HG03432 (cell line): Measurements from ENCODE around the gene ITIH5.

Source experiments
- ATAC-seq: cut with Tn5 transposase; IDR thresholded peaks from one replicate; pipeline ENCODE4 v1.9.1; 2021; ENCODE audit warnings: mild to moderate bottlenecking, moderate library complexity; ENCODE audit not compliant: unreplicated experiment

The ITIH5 gene

GRCh38 chr10:7589748-7590147, 77.0 kb downstream of the ITIH5 start:
- ATAC-seq, result no peak

DNA sequence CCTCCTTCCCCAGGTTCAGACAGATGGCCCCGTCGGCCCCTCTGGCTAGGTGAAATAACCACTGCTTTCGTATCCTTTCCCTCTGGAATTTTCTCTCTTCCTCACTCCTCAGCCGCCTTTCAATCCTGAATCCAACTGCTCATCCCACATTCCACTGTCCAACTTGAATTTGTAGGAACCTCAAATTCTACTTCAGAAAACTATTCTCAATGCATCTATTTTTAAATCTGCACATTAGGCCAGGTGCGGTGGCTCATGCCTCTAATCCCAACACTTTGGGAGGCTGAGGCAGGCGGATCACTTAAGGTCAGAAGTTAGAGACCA, 78.9 kb downstream of the ITIH5 start:
- no peak for ATAC-seq

- ATAC-seq, result peak; percentile 36
These were observed 79.5 kb downstream of the ITIH5 start for GRCh38 chr10:7587168-7587864.

DNA sequence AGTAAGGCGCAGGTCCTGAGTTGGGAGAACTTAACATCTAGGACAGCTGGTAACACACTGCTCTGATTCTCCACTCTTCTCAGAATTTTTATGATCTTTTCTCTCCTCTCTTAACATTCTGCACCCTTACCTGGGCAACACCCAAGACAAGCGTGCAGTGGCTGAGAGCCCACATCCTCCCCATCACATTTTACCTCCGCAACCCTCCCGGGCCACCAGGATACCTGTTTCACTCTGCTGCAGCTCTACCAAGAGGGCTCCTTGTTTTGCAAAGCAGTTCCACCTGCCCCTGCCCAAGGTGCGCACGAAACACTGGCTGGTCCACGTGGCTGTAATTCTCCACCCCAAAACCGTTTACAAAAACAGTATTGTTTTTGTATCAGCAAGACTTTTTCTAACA, 81.5 kb downstream of the ITIH5 start:
- ATAC-seq, result no peak

- no peak for ATAC-seq
These were observed 83.1 kb downstream of the ITIH5 start for GRCh38 chr10:7583626-7584025.

DNA sequence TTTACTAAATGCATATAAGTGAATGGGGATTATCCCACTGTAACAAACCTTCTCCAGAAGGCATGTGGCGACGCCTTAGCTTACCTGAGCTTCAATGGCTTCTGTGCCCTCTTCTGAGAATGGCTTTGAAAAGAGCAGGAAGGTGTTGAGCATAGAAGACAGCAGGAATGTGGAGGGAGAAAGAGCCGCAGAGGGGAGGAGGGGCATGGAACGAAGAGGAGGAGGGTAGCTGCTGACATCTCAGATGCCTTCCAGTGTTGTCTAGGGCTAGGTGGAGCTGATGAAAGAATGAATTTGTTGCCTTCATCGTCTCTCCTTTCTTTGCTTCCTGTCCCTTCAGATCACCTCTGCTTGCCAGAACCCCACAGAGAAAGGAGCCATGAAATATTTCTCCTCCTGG, 86.2 kb downstream of the ITIH5 start:
- ATAC-seq, result no peak

DNA sequence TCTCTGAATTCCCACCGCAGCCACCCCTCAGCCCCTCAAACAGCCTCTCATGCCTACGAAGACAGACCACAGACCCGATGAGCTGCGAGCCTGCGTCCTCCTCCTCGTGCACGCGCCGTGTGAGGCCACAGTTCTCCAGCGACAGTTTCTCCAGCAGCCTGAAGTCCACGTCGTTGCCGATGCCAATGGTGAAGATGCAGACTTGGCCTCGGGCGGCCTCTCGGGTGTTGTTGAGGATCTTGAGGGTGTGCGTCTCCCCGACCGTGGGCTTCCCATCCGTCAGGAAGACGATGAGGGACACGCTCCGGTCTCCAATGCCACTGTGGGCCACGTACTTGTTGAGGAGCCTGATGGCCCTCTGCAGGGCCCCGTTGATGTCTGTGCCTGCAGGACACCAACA, 87.1 kb downstream of the ITIH5 start:
- ATAC-seq, result no peak

DNA sequence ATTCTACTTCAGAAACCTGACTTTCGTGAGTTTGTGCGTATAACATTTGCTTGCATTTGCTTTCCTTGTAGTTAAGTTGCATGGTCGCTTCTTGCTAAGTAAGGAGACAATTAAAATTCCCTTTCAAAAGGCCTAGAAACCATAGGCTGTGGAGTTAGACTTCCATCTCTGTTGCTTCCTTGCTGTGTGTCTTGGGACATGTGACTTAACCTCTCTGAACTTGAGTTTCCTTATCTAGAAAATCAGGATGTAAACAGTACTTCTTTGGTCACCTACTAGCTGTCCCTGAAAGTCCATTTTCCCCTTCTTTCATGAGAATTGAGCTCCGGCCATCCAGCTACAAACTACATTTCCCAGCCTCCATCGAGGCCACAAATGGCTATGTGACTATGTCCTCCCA, 89.2 kb downstream of the ITIH5 start:
- ATAC-seq, result no peak

DNA sequence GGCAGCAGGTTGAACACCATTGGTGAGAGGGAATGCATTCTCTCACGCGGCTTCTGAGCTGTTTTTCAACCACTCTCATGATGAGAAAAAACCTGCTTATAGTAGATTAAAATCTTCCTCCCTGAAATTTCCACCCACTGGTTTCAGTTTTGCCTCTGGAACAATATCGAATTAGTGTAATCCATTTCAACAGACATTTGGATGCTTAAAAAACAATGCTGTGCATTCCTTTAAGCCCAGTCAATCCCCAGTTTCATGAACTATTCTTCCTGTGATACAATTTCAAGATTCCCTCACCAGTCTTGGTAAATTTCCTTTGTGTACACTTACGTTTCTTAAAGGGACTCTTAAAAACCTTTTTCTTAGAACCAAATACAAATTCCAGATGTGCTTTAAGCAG, 89.6 kb downstream of the ITIH5 start:
- ATAC-seq, result no peak

DNA sequence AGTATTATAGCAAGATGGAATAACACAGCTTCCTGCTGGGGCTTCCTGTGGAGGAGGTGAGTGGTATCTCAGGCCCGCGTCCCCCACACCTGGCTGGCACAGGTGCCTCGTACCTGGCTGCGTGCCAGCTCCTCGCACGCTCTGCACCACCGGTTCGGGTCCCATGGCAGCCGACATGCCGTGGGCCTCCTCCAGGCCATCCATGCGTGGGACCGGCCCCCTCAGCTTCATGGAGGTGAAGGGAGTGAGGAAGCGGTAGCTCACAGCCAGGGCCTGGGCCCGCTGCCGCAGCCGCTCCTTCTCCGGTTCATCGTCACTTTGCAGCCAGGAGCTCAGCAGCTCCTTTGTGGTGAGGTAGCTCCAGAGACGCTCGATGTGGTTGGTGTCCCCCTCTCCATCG, 90.4 kb downstream of the ITIH5 start:
- no peak for ATAC-seq

GRCh38 chr10:7572391-7572790, 94.4 kb downstream of the ITIH5 start:
- ATAC-seq, result no peak

GRCh38 chr10:7571981-7572380, 94.8 kb downstream of the ITIH5 start:
- no peak for ATAC-seq

GRCh38 chr10:7567911-7568620, 98.7 kb downstream of the ITIH5 start:
- no peak for ATAC-seq

DNA sequence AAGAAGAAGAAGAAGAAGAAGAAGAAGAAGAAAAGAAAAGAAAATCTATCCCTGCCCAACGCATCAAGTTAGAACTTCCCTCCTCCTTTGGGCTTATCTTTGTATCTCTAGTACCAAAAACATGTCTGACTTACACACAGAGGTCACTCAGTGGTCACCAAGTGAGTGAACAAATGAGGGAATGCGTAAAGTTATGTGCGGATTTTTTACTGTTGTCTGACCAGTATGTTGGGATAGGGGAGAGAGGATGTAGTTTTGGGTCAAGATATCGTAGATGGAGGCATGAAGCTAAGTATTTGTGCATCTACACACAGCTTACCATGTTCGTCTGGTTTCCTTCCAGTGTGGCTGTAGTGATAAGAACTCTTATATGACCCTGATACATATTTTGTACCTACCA, 99.9 kb downstream of the ITIH5 start:
- no peak for ATAC-seq

DNA sequence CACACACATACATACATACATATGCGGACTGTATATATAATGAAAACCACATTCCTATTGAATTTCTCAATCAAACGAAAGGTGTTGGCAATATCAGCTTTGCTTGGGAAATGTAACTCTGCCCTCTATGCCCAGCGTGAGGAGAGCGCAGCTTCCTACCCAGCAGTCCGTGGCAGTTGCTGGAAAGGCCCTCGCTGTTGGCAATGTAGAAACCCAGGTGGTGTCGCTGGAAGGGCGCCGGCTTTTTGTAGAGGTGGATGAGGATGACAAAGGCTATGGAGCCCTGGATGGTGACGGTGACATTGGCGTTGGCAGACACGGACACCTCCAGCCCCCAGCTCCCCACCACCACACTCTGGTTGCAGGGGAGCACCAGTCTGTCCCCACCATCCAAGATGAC, 100.9 kb downstream of the ITIH5 start:
- no peak for ATAC-seq

DNA sequence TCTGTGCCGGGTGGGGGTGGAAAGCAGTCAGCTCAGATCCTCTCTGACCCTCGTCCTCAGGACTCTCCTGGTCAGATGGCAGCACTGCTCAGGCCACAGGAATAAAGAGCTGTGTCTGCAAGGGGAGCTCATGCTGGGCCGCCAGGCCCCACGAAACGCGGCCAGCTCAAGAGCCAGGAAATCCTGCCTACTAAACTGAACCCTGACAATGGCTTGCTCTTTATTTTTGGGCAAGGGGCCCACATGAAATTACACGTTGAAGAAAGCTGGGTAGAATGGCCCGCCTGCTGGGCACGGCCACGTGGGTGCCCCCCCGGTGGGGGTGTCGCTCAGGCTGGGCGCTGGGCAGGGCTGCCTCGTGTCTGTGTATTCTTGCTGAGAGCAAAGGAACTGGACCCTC, 103.0 kb downstream of the ITIH5 start:
- ATAC-seq, result no peak

GRCh38 chr10:7563368-7563767, 103.4 kb downstream of the ITIH5 start:
- ATAC-seq, result no peak

GRCh38 chr10:7561985-7562384, 104.8 kb downstream of the ITIH5 start:
- no peak for ATAC-seq

GRCh38 chr10:7561216-7561893, 105.4 kb downstream of the ITIH5 start:
- no peak for ATAC-seq

GRCh38 chr10:7560519-7560918, 106.2 kb downstream of the ITIH5 start:
- no peak for ATAC-seq

DNA sequence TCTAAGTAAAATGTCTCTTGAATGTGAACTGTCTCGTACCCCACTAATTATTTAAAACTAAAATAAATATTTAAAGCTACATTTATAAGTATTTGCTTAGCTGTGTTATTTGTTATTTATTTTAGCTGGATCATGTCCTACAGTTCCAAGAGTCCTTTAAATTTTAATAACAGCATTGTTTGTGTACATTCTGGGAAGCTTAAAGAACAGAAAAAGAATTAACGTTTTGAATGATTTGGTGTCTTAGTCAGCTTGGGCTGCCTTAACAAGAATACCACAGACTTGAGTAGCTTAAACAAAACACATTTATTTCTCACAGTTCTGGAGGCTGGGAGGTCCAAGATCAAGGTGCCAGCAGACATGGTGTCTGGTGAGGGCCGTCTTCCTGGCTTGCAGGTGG, 107.4 kb downstream of the ITIH5 start:
- no peak for ATAC-seq

DNA sequence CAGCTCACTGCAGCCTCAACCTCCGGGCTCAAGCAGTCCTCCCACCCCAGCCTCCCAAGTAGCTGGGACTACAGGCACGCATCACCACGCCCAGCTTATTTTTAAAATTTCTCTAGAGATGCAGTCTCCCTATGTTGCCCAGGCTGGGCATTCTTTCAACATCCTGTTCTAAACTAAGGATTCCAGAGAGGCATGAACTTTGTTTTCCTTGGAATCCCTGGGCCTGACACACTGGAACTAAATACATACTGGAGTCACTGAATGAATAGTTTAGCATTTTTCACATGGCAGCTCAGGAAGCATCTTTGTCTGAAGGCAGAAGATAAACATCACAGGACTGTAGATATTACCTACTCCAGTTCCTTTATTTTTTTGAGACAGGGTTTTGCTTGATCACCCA, 108.7 kb downstream of the ITIH5 start:
- no peak for ATAC-seq
